ENCODE measurements around the gene RUNX1.

- TF ChIP-seq POLR2A (IDR thresholded peaks at IDR 0.05; ENCODE audit: low read depth, low read length) (no peak), TAF1 (IDR thresholded peaks at IDR 0.05; ENCODE audit: borderline replicate concordance, low read depth, low read length) (no peak)
Observed at GRCh38 chr21:34996304-34997101, 52.6 kb downstream of the RUNX1 start.
